ENCODE results near the gene ATP5ME. TPM values are rescaled to one million over a fixed set of nuclear protein-coding genes. Genes with fewer than 3 reads are reported as not detected.

Gene ATP5ME
- total and polyA plus RNA-seq, 8 donors = 88.4 to 318 (median 115) TPM

- WGBS, 2 donors = 49 to 54% methylated on average over 24 of the region's 24 CpGs
- no peaks in the 10 kb centered on the region for H3K4me1 ChIP-seq
- ATAC-seq (no peak), FAIRE-seq (no peak), DNase-seq (peak in 1 of 6 donors; percentile 25)
- intact Hi-C loops (cut with DNase I) = no loop called here
- H3K4me3 ChIP-seq = no peak overlapping the region
- no peaks in the 10 kb centered on the region for H3K27me3 ChIP-seq
- no peak for TF ChIP-seq CTCF (IDR thresholded peaks at IDR 0.05)
- H3K27ac ChIP-seq = no peak overlapping the region
- H3K36me3 ChIP-seq = no peaks in the 10 kb centered on the region
- H3K9me3 ChIP-seq = no peaks in the 10 kb centered on the region
Measured at GRCh38 chr4:651884-652642, 22.0 kb downstream of the ATP5ME start.

GRCh38 chr4:650951-651883 lies 22.9 kb downstream of the ATP5ME start:
- intact Hi-C loops (cut with DNase I) = no loop called here
- H3K4me3 ChIP-seq = no peak overlapping the region
- DNase-seq (peak in 2 of 6 donors; percentile 12 to 74), ATAC-seq (peak in 3 of 4 donors; percentile 9 to 58 (median 44)), FAIRE-seq (no peak)
- no peaks in the 10 kb centered on the region for H3K4me1 ChIP-seq
- no peaks in the 10 kb centered on the region for H3K9me3 ChIP-seq
- WGBS, 2 donors = 28 to 38% methylated on average over 41 to 49 of the region's 49 CpGs
- H3K27me3 ChIP-seq = no peaks in the 10 kb centered on the region
- no peaks in the 10 kb centered on the region for H3K36me3 ChIP-seq
- TF ChIP-seq CTCF (IDR thresholded peaks at IDR 0.05) = no peak
- H3K27ac ChIP-seq = no peak overlapping the region

- H3K9me3 ChIP-seq = no peaks in the 10 kb centered on the region
- ATAC-seq (no peak), DNase-seq (peak in 1 of 6 donors; percentile 7), FAIRE-seq (no peak)
- 76 to 82% methylated on average over 18 of the region's 18 CpGs for WGBS, 2 donors
- intact Hi-C loops (cut with DNase I) = no loop called here
- no peaks in the 10 kb centered on the region for H3K27me3 ChIP-seq
- no peak overlapping the region for H3K4me3 ChIP-seq
- no peak overlapping the region for H3K27ac ChIP-seq
- no peaks in the 10 kb centered on the region for H3K4me1 ChIP-seq
- H3K36me3 ChIP-seq = no peaks in the 10 kb centered on the region
- no peak for TF ChIP-seq CTCF (IDR thresholded peaks at IDR 0.05)
Measured at GRCh38 chr4:650461-650860, 23.6 kb downstream of the ATP5ME start.

- DNase-seq (peak in 1 of 6 donors; percentile 11), FAIRE-seq (no peak)
- no peak for TF ChIP-seq CTCF (IDR thresholded peaks at IDR 0.05)
Measured at GRCh38 chr4:649751-650310, 24.2 kb downstream of the ATP5ME start.

More at GRCh38 chr4:649751-650310, 24.2 kb downstream of the ATP5ME start:
- ATAC-seq = no peak
- Histone ChIP-seq H3K27ac (no peak overlapping the region), H3K27me3 (no peaks in the 10 kb centered on the region), H3K9me3 (no peaks in the 10 kb centered on the region), H3K4me3 (no peak overlapping the region), H3K4me1 (no peaks in the 10 kb centered on the region), H3K36me3 (no peaks in the 10 kb centered on the region)
- 78 to 88% methylated on average over 12 to 13 of the region's 13 CpGs for WGBS, 2 donors
- intact Hi-C loops (cut with DNase I) = no loop called here
